Measurements from ENCODE around the gene CNTN4.

The CNTN4 gene

DNA sequence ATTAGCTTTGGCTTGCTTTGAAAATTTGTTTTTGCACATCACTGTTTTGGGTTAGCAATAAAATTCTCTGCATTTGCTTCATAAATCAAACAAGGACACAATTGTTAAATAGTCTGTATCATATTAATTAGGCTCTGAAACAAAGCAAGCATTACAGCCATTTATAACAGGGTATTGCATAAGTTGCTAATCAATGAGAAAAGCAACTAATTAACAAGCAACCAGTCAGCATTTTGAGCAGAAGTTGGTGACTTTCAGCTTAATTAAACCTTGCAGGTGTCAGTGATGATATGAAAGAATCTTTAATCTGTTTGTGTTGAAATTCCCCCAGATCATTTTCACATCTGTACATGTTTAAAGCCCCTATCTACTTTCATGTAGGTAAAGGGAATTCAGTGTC is 516.4 kb downstream of the CNTN4 start:
- no peak for DNase-seq

DNA sequence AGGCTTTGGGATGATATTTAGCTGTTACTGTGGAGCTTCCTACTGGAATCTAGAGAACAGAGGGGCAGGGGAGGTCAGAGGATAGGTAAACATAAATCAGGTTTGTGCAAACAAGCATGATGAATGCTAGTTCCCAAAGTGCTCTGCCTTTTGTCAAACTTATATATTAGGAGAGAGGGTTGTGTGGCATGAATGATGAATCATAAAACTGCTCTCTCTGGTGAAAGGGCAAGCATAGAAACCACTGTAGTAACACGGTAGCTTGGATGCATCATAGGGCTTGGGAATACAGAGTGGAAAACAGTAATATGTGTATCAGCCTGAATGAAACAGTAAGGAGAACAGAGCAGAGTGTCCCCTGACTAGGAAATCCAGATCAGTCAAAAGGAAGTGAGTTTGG is 524.8 kb downstream of the CNTN4 start:
- no peak for DNase-seq

DNA sequence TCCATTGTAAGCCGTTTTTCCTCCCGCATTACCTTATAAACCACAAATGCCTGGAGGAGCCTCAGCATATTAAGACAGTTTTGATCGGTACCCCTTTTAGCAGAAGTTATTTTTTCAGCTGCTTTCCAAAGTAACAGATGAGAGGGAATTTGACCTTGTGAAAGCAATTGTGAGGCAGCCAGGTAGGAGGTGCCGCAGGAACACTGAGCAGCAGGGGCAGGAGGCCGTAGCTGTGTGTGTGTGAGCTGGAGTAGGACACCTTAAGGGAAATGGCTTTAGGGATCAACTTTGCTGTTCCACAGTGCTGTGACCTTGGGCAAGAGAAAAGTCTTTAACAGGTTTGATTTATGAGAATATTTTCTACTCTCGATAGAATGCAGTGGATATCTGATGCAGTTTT is 529.5 kb downstream of the CNTN4 start:
- no peak for DNase-seq

DNA sequence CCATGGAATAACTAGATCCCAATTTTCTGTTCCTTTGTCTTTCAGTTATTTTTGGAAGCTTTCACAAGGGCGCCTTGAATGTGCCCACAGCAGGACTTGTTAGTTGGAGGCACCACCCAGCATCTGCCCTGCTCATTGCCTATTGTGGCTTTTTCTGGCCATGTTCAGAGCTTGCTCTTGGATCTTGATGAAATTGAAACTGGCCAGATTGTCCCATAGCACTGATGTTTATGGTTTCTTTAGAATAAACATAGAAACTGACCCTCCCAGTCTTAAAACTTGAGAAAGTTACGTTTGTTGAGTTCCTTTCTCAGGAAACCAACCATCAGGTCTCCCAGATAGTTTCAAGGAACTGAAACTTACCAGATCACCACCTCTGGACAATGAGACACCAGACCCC is 536.8 kb downstream of the CNTN4 start:
- no peak for DNase-seq

DNA sequence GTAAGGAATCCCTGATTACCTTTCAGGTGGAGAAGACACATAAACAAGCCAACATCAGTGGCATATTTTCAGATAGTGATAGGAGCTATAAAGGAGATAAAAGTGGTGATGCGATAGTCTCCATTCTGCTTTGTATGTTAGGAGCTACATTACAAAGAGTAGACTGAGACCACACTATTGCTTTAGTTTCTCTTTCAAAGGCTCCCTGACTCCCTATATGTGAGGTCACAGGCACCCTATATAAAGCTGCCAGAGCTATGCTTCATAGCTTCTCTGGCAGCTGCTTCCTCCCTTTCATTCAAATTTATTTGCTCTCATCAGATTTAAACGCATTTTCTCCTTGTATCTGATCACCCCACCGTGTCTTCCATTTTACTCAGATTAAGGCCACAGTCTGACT is 544.9 kb downstream of the CNTN4 start:
- no peak for DNase-seq

DNA sequence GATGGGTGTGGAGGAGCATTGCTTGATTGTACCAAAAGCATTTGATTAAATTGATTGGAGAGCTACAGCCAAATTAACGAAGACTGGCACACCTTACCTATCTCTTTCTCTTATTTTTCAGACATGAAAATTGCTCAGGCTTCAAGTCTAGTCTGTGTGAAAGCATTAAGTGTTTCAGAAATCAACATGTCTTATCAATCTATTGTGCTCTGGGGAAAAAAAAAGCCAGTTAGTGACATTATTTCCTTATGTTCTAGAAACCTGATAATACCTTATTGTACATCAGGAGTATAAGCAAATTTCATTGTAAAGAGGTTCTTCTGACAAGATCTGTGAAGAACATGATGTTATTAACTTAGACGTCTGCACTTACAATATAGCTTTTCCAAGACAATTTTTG is 546.3 kb downstream of the CNTN4 start:
- DNase-seq, result no peak

DNA sequence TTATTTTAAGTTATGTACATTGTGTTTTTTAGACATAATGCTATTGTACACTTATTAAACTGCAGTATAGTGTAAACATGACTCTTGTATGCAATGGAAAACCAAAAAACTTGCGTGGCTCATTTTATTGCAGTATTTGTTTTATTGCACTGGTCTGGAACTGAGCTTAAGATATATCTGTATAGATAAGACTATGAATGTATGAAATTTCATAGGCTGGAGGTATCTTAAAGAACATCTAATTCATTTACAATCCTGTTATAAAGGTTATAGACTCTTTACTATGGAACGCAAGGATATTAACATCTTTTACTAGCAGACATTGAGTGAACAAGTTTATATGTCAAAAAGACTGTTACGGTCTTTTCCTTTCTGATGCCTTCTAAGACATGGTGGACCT is 552.1 kb downstream of the CNTN4 start:
- no peak for DNase-seq

DNA sequence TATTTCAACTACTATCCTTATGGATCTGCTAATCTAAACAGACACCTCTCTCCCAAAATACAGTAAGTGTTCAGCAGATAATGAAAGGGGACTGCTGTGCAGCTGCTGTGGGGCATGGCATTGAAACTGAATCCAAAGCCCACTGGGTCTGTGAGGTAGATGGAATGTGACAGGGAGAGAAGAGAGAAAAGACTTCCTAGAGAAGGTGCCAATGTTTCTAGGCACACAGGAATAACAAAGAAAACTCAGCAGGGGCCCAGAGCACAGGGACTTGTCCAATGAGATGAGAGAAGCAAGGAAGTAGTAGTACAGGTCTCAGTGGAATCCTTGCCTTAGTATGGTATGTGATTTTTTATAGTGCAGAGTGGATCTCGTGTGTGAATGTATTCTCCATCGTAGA is 553.7 kb downstream of the CNTN4 start:
- DNase-seq, result no peak

DNA sequence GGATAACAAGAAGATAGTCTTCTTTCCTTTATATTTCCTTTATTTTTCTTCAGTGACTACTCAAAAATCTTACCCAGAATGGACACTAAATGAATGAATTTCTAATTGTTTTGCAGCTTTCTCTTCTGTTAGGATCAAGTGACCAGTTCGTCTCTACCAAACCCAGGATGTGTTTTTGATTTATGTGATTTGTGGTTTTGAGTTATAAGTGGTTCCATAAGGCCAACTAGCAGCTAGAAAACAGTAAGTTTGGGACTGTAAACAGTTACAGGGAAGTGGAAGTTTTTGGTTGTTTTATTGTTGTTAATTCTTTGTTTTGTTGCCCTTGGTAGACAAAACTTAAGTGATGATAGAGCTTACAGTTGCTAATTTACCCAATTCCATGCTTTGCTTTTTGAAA is 555.0 kb downstream of the CNTN4 start:
- DNase-seq, result no peak

DNA sequence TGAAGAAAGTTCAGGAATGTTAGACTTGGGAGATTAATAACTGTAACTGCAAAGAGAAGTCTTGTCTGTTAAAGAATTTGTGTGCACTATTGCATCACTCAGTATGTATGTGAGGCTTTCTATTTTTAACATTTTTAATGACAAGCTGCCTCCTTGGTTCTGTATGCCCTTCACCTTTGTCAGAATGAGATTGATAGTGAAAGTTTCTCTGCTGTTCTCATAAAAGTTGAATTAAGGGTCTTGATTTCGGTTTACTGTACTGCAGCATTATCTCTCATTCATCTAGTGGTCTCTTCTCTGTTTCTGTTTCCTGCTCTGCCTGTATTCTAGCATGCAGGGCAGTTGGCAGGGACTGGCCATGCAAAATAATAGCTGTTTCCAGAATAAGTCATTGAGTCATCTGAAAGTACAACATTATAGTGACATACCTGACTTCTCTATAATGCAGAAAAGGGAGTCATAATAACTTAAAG is 556.6 kb downstream of the CNTN4 start:
- DNase-seq, result no peak

DNA sequence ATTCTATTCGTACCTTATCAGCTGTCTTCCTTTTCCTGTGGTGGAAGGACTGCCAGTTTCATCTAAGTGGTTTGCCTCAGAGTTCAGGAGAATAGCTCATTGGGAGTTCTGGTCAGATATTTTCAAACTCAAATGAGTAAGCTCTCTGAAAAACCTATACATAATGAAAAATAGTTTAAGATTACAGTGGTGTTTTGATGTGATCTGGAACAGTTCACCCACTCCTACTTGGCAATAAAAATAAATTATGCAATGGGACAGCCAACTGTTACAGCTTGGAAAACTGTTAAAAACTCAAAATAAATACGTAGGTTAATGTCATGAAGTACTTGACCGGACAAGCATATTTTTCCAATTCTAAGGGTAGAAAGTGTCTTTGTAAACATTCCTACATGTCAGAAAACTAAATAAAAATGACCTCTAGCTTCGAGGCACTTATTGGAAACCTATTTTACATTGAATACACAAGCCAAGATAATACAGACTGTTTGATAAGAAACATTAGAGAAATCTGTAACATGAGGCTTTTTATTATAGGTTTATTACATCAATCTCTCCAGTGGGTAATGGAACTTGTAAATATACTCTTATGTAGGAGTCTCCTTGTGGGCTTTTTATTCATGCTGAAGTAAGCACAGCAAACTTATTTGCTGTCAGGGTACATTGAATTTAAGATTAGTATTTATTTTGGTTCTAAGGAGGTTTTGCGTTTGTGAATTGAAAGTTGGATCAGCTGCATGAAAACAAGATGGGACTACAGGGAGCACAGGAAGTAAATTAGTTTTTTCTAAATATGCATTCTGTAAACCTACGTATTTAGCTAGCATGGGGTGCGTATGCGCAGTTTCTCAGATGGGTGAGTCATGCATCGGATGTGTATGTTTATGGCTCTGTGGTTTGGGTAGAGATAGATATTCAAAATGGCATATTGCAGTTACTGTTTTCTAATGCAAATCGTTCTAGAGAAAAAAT is 558.4 kb downstream of the CNTN4 start:
- DNase-seq, result no peak

DNA sequence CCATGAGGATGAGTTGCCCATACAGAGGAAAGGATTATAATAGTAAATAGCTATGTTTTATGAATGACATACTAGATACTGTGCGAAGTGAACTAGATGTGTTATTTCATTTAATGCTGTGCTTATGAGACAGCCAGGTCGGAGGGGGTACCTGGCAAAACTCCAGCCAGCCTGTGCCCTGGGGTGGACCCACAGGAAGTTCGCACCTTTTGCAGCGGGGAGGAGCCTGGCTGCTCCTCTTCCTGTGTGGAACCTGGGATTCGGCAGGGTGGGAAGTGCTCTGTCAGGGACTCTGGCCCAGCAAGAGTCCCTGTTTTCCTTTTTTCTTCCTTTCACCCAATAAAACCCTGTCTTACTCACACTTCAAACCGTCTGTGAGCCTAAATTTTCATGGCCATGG is 559.3 kb downstream of the CNTN4 start:
- DNase-seq, result no peak

DNA sequence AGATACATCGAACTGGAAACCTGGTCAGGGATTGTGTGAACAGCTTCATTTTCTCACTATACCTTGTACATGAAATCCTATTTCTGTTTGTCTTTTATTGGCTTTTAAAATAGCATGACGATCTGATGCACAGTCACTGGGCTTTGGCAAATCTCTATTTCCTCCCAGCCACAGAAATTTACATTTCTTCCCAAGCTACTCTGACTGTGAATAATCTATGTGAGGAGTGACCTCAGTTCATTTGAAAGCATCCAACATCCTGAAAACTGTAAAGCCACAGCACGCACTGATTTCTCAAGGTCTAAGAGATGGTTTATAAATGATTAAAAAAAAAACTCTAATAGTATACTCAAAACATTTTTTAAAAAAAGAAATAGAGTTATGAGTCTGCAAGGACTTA is 561.2 kb downstream of the CNTN4 start:
- no peak for DNase-seq

DNA sequence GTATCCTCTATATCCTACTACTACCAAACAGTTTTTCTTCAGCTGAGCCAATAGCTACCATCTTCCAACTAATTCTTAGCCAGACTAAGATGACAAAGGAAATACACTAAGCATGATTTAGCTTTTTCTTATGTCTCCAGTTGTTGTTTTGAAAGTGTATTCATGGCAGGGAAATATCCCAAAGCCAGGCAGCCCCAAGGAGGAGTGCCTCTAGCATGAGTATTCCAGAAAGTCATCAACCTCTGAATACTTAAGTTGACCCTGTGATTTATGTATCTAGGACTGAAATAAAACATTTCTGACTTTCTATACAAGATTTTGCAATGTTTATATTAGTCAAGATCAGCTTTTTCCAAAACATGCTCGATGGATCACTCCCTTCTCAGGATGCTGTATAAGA is 562.4 kb downstream of the CNTN4 start:
- DNase-seq, result no peak

DNA sequence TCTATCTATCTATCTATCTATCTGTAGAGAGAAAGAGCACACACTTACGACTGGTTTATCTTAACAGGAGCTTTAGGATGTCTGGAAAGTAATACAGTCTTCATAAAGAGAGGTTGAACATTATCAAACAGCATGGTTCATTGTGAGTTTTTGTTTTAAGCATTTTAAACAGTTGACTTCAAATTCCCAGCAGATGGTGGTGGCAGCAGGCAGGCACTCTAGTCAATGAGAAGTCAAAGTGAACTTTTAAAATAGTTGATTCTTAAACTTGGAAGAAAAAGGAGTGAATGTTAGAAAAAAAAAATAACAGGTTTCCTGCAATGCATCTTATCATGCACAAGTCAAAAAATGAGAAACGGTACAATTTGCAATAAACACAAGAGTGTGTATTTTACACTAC is 578.8 kb downstream of the CNTN4 start:
- DNase-seq, result no peak

DNA sequence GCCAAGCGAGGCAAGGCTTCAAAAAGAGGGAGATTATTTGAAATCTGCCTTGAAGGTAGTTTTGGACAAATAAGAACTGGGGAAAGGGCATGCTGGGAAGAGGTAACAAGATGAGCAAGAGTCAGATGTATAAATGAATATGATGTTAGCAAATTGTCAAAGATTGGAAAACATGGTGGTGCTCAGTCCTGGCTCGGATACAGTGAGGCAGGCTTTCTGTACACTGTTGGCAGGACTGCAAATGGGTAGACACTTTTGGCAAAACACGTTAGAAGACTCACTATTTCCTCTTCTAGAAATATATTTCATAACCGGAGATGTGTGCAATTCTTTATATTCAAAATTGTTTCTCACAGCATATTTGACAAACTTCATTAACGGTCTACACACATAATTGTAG is 581.6 kb downstream of the CNTN4 start:
- DNase-seq, result no peak

DNA sequence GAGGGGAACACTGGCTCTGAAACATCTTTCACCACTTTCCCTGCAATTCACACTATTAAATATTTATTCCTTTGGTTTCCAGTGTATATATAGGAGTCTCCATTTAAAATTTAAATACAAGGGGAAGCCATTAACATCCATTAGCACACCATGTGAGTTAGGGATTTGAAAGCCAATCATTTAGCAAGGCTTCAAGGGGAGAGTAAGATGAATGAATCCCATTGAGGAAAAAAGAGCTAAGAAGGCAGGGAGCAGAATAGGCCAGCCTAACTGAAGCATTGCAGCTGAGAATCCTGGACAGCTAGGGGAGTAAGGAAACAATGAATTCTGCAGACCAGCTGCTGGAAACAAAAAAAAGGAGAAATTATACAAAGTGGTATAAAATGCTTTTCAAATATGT is 585.4 kb downstream of the CNTN4 start:
- no peak for DNase-seq

DNA sequence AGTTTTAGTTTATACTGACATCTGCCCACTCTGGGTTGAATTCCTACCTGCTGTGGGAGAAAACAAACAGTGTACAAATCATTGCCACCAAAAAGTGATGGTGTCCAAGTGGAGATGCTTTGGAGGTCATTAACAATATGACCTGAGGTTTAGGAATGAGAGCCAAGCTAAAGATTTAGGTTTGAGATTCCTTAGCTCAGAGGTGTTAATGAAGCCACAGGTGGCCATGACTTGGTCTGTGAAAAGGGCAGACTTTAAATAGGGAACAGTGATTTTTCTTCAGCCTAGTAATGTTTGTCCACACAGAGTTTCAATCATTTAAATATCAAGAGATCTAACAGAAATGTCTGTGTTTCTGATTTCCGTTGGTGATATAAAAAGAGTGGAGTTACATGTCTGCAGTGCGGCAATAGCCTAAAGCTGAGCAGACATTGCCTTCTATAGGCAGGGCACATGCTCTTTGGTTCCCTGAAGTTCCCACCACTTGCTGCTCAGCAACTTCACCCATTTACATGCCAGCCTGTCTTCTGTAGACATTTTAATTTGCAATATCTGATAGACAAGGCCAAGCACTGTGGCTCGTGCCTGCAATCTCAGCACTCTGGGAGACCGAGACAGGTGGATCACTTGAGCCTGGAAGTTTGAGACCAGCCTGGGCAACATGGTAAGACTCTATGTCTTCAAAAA is 588.3 kb downstream of the CNTN4 start:
- no peak for DNase-seq

DNA sequence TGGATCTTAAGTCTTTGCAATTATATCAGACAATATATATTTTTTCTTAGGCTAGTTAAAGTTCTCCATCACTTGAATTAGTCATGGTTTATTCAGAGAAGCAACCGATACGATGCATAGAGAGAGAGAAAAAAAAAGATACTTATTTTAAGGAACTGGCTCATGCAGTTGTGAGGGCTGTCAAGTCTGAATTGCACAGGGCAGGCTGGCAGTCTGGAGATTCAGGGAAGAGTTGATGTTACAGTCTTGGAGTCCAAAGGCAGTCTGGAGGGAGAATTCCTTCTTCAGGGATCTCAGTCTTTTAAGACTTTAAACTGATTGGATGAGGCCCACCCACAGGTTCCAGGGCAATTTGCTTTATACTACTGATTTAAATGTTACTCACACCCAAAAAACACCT is 598.9 kb downstream of the CNTN4 start:
- no peak for DNase-seq

DNA sequence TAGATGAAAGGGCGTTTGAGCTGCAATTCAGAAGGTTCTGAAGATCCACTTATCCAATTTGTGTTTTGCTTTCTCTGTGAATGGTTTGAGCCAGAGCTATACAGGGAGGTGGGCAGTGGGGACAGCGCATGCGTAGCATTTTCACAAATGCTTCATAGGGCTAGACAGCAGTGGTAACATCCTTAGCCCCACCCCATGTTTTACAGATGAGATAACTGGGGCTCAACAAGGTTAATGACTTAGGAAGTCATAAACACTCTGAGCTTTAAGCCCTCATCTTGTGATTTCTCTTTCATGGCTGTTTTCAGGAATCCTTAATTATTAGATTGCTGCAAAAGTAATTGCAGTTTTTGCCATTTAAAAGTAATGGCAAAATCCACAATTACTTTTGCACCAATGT is 602.8 kb downstream of the CNTN4 start:
- DNase-seq, result no peak

DNA sequence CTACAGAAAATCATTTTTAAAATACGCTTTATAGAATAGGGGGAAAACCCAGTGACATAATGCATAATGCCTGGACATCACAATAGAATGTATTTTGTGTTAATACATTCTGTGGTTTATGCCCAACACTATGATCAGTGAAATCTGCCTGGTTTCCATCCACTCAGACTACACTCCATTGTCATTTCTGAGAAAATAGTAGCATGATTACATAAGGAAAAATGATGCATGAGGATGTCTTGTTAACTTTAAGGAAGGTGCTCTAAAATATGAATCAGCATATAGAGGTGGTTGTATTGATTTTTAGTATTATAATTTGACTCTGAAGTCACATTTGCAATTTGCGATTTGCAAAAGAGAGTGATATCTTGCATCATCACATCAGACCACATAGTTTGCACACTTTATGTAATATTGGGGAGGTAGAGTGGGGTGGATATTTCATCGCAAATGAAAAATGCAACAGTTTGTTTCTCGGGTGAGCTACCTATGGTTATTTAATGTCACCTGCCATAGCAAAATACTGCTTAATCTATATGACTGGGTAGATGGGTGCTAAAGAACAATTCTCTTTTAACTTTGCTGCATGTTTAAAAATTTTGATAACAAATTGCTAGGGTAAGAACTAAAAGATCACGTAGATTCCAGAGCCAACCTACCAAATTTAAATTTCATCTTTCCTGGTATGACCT is 607.6 kb downstream of the CNTN4 start:
- no peak for DNase-seq

DNA sequence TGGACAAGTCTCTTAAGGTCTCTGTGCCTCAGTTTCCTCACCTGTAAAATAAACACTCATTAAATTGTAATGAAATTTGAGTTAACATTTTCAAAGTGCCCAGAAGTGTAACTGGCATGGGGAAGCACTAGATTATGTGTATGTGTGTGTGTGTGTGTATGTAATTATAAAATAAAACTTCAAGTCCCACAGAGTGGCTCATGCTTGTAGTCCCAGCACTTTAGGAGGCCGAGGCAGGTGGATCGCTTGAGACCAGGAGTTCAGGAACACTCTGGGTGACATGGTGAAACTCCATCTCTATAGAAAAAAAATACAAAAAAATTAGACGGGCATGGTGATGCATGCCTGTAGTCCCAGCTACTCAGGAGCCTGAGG is 608.2 kb downstream of the CNTN4 start:
- no peak for DNase-seq

DNA sequence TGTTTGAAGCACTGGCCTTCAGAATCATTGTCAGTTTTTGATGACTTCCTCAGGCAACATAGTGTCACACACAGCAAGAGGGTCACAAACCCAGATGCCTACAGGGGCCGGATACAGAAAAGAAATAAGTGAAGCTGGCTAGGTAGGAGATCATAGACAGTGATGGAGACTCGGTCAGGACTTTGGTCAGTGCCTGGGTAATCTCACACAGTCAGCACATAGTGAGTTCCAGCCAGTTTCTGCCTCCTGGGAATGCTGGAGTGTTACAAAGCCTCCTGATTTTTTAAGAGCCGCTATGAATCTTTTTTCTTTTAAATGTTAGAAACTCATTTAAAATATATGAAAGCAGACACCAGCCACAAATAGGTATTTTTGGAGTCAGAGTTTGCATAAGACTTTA is 612.4 kb downstream of the CNTN4 start:
- DNase-seq, result no peak

DNA sequence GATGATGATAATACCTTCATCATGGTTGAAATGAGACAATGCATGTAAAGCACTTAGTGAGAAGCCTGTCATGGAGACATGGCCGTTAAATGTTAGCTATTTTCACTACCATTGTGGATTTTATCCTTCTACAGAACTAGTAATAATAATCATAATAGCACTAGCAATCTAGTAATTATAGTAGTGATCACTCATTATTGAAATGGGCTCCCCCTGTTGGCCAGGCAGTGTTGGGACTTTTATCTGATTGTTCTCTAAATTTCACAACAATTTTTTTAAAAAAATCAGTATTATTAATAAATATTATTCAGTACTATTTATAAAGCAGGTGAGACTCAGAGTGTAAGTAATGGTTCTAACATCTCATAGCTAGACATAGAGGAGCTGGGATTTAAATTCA is 615.3 kb downstream of the CNTN4 start:
- DNase-seq, result no peak

Measured in CD4-positive, alpha-beta T cell treated with Interleukin-1 beta for 1 hour (primary cell).